Thyroid gland (tissue), 4 donors: Measurements from ENCODE around the gene CASP8AP2.

Source experiments
- CTCF ChIP-seq, 6 experiments: fragments of 200-600 bp in 3 of 6; fragments of 450-650 bp in 3 of 6; sonication (generic) in 3 of 6; IDR thresholded peaks; one replicate each; pipeline ENCODE4 v1.5.1; 2016 to 2019; ENCODE audit warnings: antibody characterized with exemption in 6 of 6, mild to moderate bottlenecking in 2 of 6, inconsistent platforms in 1 of 6, moderate library complexity in 1 of 6
- POLR2A ChIP-seq, 2 donors: fragments of 450-650 bp; IDR thresholded peaks; one replicate each; pipeline ENCODE4 v1.6.1; 2017; ENCODE audit warnings: antibody characterized with exemption in 2 of 2, mild to moderate bottlenecking in 2 of 2, moderate library complexity in 1 of 2

- TF ChIP-seq CTCF (IDR thresholded peaks at IDR 0.05) (no peak), POLR2A (IDR thresholded peaks at IDR 0.05) (no peak)
Observed at GRCh38 chr6:89805814-89806371, 23.8 kb upstream of the CASP8AP2 start.
